ENCODE measurements around the gene OTOL1.

The OTOL1 gene

GRCh38 chr3:161540594-161540993 is 44.0 kb downstream of the OTOL1 start:
- DNase-seq (ENCODE audit: low read depth in 3 of 3): no peak

GRCh38 chr3:161545824-161546223 is 49.2 kb downstream of the OTOL1 start:
- DNase-seq (ENCODE audit: low read depth in 3 of 3): no peak

DNA sequence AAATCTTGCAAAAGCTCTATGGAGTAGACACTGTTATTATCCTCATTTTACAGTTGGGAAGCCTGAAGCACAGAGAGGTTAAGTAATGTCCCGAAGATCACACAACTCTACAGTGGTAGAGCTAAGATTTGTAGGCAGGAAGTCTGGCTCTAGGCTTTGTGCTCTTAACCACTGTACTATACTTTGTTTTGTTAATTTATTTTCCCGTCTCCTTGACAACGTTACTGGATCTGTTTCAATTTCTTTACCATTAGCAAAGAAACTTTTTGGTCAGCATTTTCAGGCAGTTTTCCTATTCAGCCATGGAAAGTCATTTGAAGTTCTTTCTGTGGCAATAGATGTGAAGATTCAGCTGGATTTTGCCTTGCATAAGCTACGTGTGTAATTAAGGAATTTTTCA is 51.7 kb downstream of the OTOL1 start:
- DNase-seq (ENCODE audit: low read depth in 3 of 3): no peak

DNA sequence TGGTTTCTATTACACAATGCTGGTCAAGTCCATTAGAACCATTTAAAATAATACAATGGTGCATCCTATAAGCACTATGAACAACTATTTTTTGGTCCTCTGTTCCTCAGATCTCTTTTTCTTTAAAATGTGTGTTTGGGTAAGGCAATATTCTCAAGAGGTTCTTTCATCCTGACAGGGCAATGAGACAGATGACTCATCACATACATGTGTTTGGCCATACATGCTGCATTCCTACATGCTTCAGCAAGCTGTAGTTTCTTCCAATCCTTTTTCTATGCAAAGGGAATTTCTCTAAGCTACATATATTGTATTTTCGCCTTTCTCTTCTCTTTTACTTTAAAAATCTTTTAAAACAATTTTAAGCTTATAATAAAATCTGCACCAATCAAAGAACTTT is 52.7 kb downstream of the OTOL1 start:
- DNase-seq (ENCODE audit: low read depth in 3 of 3): no peak

GRCh38 chr3:161550491-161551195 is 54.0 kb downstream of the OTOL1 start:
- no peak for DNase-seq (ENCODE audit: low read depth in 3 of 3)

- no peak for DNase-seq (ENCODE audit: low read depth in 3 of 3)
Measured at GRCh38 chr3:161551697-161552096, 55.1 kb downstream of the OTOL1 start.

GRCh38 chr3:161552984-161553560 is 56.5 kb downstream of the OTOL1 start:
- DNase-seq (ENCODE audit: low read depth in 3 of 3): no peak

All from stimulated activated CD4-positive, alpha-beta T cell treated with anti-CD3 and anti-CD28 coated beads, TNF-alpha, amount 100 ng/mL, for 48 hours (primary cell).